Caco-2 (cell line): Measurements from ENCODE around the gene ZNF564. TPM values are rescaled to one million over a fixed set of nuclear protein-coding genes. Genes with fewer than 3 reads are reported as not detected.

Experiments used
- BruUV-seq: library from RNA; stranded (reverse); fragments of 400-500 nt; replicated peaks from 2 replicates; lab custom pipeline; 2021; lab: Mats Ljungman, UMichigan
- CTCF ChIA-PET: fragments of 300-600 bp; sonication (Branson Sonifier 250); formaldehyde crosslinking; loops from one replicate; lab custom pipeline; 2022; ENCODE audit warnings: antibody characterized with exemption; lab: Charles Lee
- POLR2A ChIA-PET: fragments of 300-600 bp; sonication (Branson Sonifier 250); formaldehyde crosslinking; loops from one replicate; lab custom pipeline; 2022; ENCODE audit warnings: antibody characterized with exemption; lab: Charles Lee
- DNase-seq, 2 experiments: peaks; one replicate each; pipeline versions ENCODE4 v3.0.0 to v3.0.0-alpha.2; 2020 to 2022
- H3K27me3 ChIP-seq: replicated peaks from 2 replicates; pipeline ENCODE4 v1.6.0; 2011; ENCODE audit warnings: low read length; ENCODE audit not compliant: control insufficient read depth, insufficient read depth
- H3K36me3 ChIP-seq: 2 replicates; pipeline ENCODE4 v1.5.1; 2011; ENCODE audit warnings: low read length; ENCODE audit not compliant: control insufficient read depth, insufficient read depth
- H3K4me1 ChIP-seq: fragments of 250-450 bp; sonication (Bioruptor Pico); 2 replicates; pipeline ENCODE4 v1.5.1; 2020; ENCODE audit warnings: mild to moderate bottlenecking
- H3K4me3 ChIP-seq: 2 replicates; pipeline ENCODE4 v1.5.1; 2011; ENCODE audit warnings: low read depth, mild to moderate bottlenecking, control low read depth, low read length
- H3K9me3 ChIP-seq: fragments of 250-450 bp; sonication (Bioruptor Pico); 2 replicates; pipeline ENCODE4 v1.5.1; 2020; ENCODE audit warnings: mild to moderate bottlenecking, moderate library complexity
- H3K27ac Mint-ChIP-seq: one replicate; pipeline ENCODE4 v1.8.0; 2022; ENCODE audit warnings: mixed read lengths; ENCODE audit not compliant: unreplicated experiment
- H3K27me3 Mint-ChIP-seq: one replicate; pipeline ENCODE4 v1.8.0; 2022; ENCODE audit warnings: mixed read lengths; ENCODE audit not compliant: insufficient read depth, unreplicated experiment
- H3K36me3 Mint-ChIP-seq: one replicate; pipeline ENCODE4 v1.8.0; 2022; ENCODE audit warnings: mild to moderate bottlenecking, mixed read lengths; ENCODE audit not compliant: insufficient read depth, unreplicated experiment
- H3K4me1 Mint-ChIP-seq: one replicate; pipeline ENCODE4 v1.8.0; 2022; ENCODE audit warnings: low read depth, mixed read lengths; ENCODE audit not compliant: unreplicated experiment
- H3K4me3 Mint-ChIP-seq: one replicate; pipeline ENCODE4 v1.8.0; 2022; ENCODE audit warnings: mild to moderate bottlenecking, moderate library complexity, mixed read lengths; ENCODE audit not compliant: unreplicated experiment
- H3K9me3 Mint-ChIP-seq: one replicate; pipeline ENCODE4 v1.8.0; 2022; ENCODE audit warnings: mixed read lengths; ENCODE audit not compliant: unreplicated experiment
- intact Hi-C: fragments of 100-400 bp; cut with micrococcal nuclease; formaldehyde crosslinking; loops from one replicate; pipeline ENCODE4 v1.10.0; 2022; ENCODE audit not compliant: unreplicated experiment
- total RNA-seq: library from RNA; stranded (reverse); gene quantifications from 2 replicates; pipeline ENCODE4 v1.2.3, GENCODE V29; 2022
- TF ChIP-seq, protein P1 (sequence below), 2 experiments: fragments of 200-600 bp in 1 of 2; IDR thresholded peaks; 1 replicate in 1 of 2; 2 replicates in 1 of 2; pipeline versions ENCODE4 v1.5.1 to v1.8.0; 2011 to 2022; ENCODE audit warnings: antibody characterized with exemption in 1 of 2, control low read depth in 1 of 2, inconsistent platforms in 1 of 2, low read depth in 1 of 2, low read length in 1 of 2, mild to moderate bottlenecking in 1 of 2, moderate library complexity in 1 of 2; ENCODE audit not compliant: insufficient read depth in 1 of 2, severe bottlenecking in 1 of 2, unreplicated experiment in 1 of 2

ZNF564 gene
- total RNA-seq, 1 experiment from 2014 or later, result 11.6 TPM

DNA sequence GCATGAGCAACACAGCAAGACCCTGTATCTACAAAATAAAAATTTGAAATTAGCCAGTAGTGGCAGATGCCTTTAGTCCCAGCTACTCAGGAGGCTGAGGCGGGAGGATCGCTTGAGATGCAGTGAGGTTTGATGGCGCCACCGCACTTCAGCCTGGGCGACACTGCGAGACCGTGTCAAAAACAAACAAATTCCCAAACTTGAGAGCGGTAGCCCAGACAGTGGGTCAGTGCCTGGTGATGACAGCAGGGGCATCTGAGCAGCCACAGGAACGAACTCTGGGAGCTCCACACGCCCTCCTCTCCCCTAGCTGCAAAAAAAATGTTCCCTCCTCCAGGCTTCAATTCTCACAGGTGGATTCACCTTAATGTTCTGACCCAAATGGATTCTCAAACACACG lies 45.2 kb upstream of the ZNF564 start:
- Histone ChIP-seq H3K36me3 (no peaks in the 10 kb centered on the region), H3K27me3 (no peaks in the 10 kb centered on the region), H3K4me3 (no peak overlapping the region), H3K4me1 (no peaks in the 10 kb centered on the region), H3K9me3 (no peaks in the 10 kb centered on the region)
- Mint-ChIP-seq H3K27ac (no peak overlapping the region), H3K4me1 (no peaks in the 10 kb centered on the region), H3K27me3 (no peaks in the 10 kb centered on the region), H3K9me3 (no peaks in the 10 kb centered on the region), H3K4me3 (no peak overlapping the region), H3K36me3 (peaks cover 16% of the 10 kb centered on the region)
- intact Hi-C loops, result no loop called here
- BruUV-seq, result no TSS peak
- CTCF ChIA-PET, result no interaction called here
- TF ChIP-seq, protein P1, sequence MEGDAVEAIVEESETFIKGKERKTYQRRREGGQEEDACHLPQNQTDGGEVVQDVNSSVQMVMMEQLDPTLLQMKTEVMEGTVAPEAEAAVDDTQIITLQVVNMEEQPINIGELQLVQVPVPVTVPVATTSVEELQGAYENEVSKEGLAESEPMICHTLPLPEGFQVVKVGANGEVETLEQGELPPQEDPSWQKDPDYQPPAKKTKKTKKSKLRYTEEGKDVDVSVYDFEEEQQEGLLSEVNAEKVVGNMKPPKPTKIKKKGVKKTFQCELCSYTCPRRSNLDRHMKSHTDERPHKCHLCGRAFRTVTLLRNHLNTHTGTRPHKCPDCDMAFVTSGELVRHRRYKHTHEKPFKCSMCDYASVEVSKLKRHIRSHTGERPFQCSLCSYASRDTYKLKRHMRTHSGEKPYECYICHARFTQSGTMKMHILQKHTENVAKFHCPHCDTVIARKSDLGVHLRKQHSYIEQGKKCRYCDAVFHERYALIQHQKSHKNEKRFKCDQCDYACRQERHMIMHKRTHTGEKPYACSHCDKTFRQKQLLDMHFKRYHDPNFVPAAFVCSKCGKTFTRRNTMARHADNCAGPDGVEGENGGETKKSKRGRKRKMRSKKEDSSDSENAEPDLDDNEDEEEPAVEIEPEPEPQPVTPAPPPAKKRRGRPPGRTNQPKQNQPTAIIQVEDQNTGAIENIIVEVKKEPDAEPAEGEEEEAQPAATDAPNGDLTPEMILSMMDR (IDR thresholded peaks at IDR 0.05; ENCODE audit: insufficient read depth in 1 of 2, low read depth in 1 of 2, low read length in 1 of 2, severe bottlenecking in 1 of 2, unreplicated experiment in 1 of 2), result no peak
- no peak for DNase-seq
- POLR2A ChIA-PET, result no interaction called here

DNA sequence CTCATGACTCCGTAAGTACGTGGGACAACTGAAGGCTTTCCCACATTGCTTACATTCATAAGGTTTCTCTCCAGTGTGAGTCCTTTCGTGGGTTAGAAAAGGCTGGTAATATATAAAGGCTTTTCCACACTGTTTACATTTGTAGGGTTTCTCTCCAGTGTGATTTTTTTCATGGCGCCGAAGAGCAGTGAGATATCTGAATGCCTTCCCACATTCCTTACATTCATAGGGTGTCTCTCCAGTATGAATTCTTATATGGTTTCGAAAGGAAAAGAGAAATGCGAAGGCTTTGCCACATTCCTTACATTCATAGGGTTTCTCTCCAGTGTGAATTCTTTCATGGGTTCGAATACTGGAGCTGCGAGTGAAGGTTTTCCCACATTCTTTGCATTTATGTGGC lies 29.8 kb upstream of the ZNF564 start:
- peak overlapping the region; percentile 77 for H3K27ac Mint-ChIP-seq
- no peak overlapping the region for H3K4me3 ChIP-seq
- no peak for DNase-seq
- peaks cover 54% of the 10 kb centered on the region for H3K36me3 Mint-ChIP-seq
- no peaks in the 10 kb centered on the region for H3K27me3 Mint-ChIP-seq
- H3K4me1 ChIP-seq, result peaks cover 5% of the 10 kb centered on the region; the same call in 1 of the 2 replicates
- peaks cover 31% of the 10 kb centered on the region for H3K9me3 Mint-ChIP-seq
- TF ChIP-seq, protein P1 (IDR thresholded peaks at IDR 0.05; ENCODE audit: insufficient read depth in 1 of 2, low read depth in 1 of 2, low read length in 1 of 2, severe bottlenecking in 1 of 2, unreplicated experiment in 1 of 2), result no peak
- H3K27me3 ChIP-seq, result no peaks in the 10 kb centered on the region
- intact Hi-C loops, result no loop called here
- peaks cover 40% of the 10 kb centered on the region for H3K9me3 ChIP-seq
- ChIA-PET POLR2A (no interaction called here), CTCF (no interaction called here)
- no peak overlapping the region for H3K4me3 Mint-ChIP-seq
- H3K4me1 Mint-ChIP-seq, result peaks cover 6% of the 10 kb centered on the region
- BruUV-seq, result TSS peak; percentile 41
- no peaks in the 10 kb centered on the region for H3K36me3 ChIP-seq

DNA sequence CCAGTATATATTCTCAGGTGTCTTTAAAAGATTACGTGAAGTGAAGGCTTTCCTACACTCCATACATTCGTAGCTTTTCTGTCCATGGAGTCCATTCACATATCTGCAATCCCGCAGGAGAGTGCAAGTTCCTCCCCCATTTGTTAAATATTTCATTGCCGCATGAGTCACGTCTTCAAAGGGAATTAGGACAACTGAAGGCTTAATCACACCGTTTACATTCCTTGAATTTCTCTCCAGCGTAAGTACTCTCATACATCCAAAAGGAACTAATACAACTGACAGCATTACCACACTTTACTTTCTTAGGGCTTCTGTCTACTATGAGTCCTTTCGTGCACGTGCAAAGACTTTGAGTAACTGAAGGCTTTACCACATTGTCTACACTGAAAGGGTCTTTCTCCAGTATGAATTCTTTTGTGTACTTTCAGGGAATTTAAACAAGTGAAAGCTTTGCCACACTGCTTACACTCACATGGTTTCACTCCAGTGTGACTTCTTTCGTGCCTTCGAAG lies 29.0 kb upstream of the ZNF564 start:
- H3K36me3 Mint-ChIP-seq, result peaks cover 54% of the 10 kb centered on the region
- POLR2A ChIA-PET, result no interaction called here
- no TSS peak for BruUV-seq
- peaks cover 31% of the 10 kb centered on the region for H3K9me3 Mint-ChIP-seq
- peaks cover 6% of the 10 kb centered on the region for H3K4me1 Mint-ChIP-seq
- H3K4me3 ChIP-seq, result no peak overlapping the region
- DNase-seq, result peak in 1 of 2 experiments; percentile 8
- peak overlapping the region; percentile 77 for H3K27ac Mint-ChIP-seq
- CTCF ChIA-PET, result no interaction called here
- no peaks in the 10 kb centered on the region for H3K27me3 ChIP-seq
- peaks cover 40% of the 10 kb centered on the region for H3K9me3 ChIP-seq
- TF ChIP-seq, protein P1 (IDR thresholded peaks at IDR 0.05; ENCODE audit: insufficient read depth in 1 of 2, low read depth in 1 of 2, low read length in 1 of 2, severe bottlenecking in 1 of 2, unreplicated experiment in 1 of 2), result no peak
- no peaks in the 10 kb centered on the region for H3K27me3 Mint-ChIP-seq
- H3K4me3 Mint-ChIP-seq, result peak overlapping the region; percentile 4
- intact Hi-C loops, result no loop called here
- H3K4me1 ChIP-seq, result peaks cover 5% of the 10 kb centered on the region; the same call in 1 of the 2 replicates
- H3K36me3 ChIP-seq, result no peaks in the 10 kb centered on the region
